HG03139 (cell line): ENCODE measurements around the gene FBXO11.

Source experiments
- ATAC-seq: cut with Tn5 transposase; IDR thresholded peaks from one replicate; pipeline ENCODE4 v1.9.1; 2021; ENCODE audit not compliant: unreplicated experiment

The FBXO11 gene

GRCh38 chr2:47741101-47741500, 165.2 kb downstream of the FBXO11 start:
- no peak for ATAC-seq
